HL-60 (cell line): ENCODE data around the gene ZNF764.

Experiments
- DNase-seq, 2 experiments: peaks; one replicate each; pipeline ENCODE4 v3.0.0-alpha.2; 2010 to 2020; ENCODE audit warnings: low read depth in 1 of 2, low spot score in 1 of 2
- H3K27ac ChIP-seq: fragments of 250-450 bp; sonication (Bioruptor Pico); replicated peaks from 2 replicates; pipeline ENCODE4 v1.5.1; 2020; ENCODE audit warnings: mild to moderate bottlenecking, moderate library complexity
- H3K27me3 ChIP-seq: fragments of 250-450 bp; sonication (Bioruptor Pico); 2 replicates; pipeline ENCODE4 v1.5.1; 2021; ENCODE audit warnings: mild to moderate bottlenecking, moderate library complexity; ENCODE audit not compliant: insufficient read depth, poor library complexity, severe bottlenecking
- H3K4me3 ChIP-seq: replicated peaks from 2 replicates; pipeline ENCODE4 v1.5.1; 2011; ENCODE audit warnings: mild to moderate bottlenecking, control low read depth, low read length; ENCODE audit not compliant: insufficient read depth
- CTCF ChIP-seq: IDR thresholded peaks from one replicate; pipeline ENCODE4 v1.5.1; 2011; ENCODE audit warnings: low read length, control low read depth, inconsistent platforms; ENCODE audit not compliant: insufficient read depth
- GABPA ChIP-seq: IDR thresholded peaks from 2 replicates; pipeline ENCODE4 v1.6.1; 2012; ENCODE audit warnings: low read depth
- POLR2AphosphoS5 ChIP-seq: IDR thresholded peaks from 2 replicates; pipeline ENCODE4 v1.6.1; 2012; ENCODE audit warnings: low read depth
- REST ChIP-seq: IDR thresholded peaks from 2 replicates; pipeline ENCODE4 v1.6.1; 2012; ENCODE audit warnings: low read depth; ENCODE audit not compliant: insufficient replicate concordance
- SPI1 ChIP-seq: IDR thresholded peaks from 2 replicates; pipeline ENCODE4 v1.6.1; 2012; ENCODE audit warnings: low read depth, mild to moderate bottlenecking, borderline replicate concordance

Gene ZNF764

GRCh38 chr16:30554557-30555314, 3.4 kb downstream of the ZNF764 start:
- H3K4me3 ChIP-seq: no peak overlapping the region
- H3K27ac ChIP-seq: no peak overlapping the region
- DNase-seq: no peak
- TF ChIP-seq POLR2AphosphoS5 (no peak), REST (no peak)
- H3K27me3 ChIP-seq: no peaks in the 10 kb centered on the region

DNA sequence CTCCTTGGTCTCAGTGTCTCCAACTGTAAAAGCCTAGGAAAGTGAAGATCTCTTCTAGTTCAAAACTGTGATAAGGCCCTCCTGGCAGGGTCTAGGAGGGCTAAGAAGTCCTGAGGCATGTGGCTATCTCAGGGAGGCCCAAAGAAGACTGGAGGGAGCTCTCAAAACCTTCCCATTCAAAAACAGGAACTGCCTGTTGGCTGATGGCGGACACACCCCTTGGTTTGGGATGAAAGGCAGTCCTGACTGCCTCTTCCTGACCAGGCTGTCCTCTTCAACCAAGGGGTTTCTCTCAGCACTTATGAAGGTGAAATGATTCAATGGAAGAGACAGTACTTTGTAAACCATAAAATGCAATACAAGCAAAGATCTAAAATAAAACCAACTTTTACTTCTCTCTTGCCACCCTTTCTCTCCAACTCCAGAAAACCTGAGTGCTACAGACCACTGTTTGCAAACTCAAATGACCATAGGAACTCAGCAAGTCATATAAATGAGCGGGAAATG, 4.7 kb downstream of the ZNF764 start:
- DNase-seq: peak in 1 of 2 experiments; percentile 46
- H3K27me3 ChIP-seq: no peaks in the 10 kb centered on the region
- no peak overlapping the region for H3K27ac ChIP-seq
- H3K4me3 ChIP-seq: no peak overlapping the region
- TF ChIP-seq POLR2AphosphoS5: no peak
- peak; percentile 98 for TF ChIP-seq SPI1

DNA sequence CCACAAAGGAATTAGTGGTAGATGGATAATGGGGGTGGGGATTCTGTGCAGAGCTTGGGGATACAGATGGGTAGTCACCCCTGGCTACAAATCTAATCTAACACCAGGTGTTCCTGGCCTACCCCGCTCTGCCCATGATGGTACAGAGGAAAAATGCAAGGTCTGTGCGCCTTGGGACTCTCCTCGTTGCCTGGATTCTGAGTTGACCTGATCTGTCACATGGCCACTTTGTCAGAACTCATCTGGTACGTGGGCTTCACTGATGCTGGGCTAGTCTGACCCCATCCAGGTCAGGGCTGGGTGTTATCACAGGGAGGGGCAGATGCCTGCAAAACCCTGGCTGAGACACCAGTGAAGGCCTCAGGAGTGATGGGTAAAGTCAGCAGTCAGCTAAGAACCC, 5.2 kb downstream of the ZNF764 start:
- no peak for DNase-seq
- no peak overlapping the region for H3K4me3 ChIP-seq
- no peak overlapping the region for H3K27ac ChIP-seq
- no peak for TF ChIP-seq CTCF
- no peak for TF ChIP-seq SPI1
- no peak for TF ChIP-seq REST
- no peak for TF ChIP-seq POLR2AphosphoS5
- no peak for TF ChIP-seq GABPA
- H3K27me3 ChIP-seq: no peaks in the 10 kb centered on the region

DNA sequence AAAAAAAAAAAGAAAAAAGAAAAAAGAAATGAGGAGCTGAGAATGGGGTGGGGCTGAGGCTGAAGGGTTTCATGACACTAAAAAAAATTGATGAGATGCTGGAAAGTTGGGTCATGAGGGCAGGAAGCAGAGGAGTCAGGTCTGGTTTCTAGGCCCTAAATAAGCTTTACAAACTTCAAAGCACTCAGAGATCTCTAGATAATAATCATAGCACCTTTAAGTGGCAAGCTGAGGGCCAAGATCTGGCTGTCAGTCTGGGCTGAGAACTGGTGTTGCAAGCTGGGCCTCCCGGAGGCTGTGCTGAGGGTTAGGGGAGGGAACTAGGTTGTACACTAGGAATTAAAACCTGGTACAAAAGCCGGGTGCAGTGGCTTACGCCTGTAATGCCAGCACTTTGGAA, 6.4 kb downstream of the ZNF764 start:
- no peak for TF ChIP-seq POLR2AphosphoS5
- no peak for TF ChIP-seq SPI1
- no peak for TF ChIP-seq CTCF
- no peak for TF ChIP-seq REST
- TF ChIP-seq GABPA: no peak
- H3K27ac ChIP-seq: no peak overlapping the region
- peak in 1 of 2 experiments; percentile 47 for DNase-seq

More for the DNA sequence above, 6.4 kb downstream of the ZNF764 start:
- no peaks in the 10 kb centered on the region for H3K27me3 ChIP-seq
- no peak overlapping the region for H3K4me3 ChIP-seq
